Heart right ventricle (tissue), 16 donors: ENCODE results near the gene SH3RF3. TPM values are rescaled to one million over a fixed set of nuclear protein-coding genes. Genes with fewer than 3 reads are reported as not detected.
A peak's percentile ranks its signal among the peaks of the same experiment; 100 is the strongest.

ENCODE experiments used
- ATAC-seq, 8 donors: fragments of 200-7000 bp; cut with Tn5 transposase; one replicate each; pipeline ENCODE4 v1.9.1; 2020; ENCODE audit warnings: mild to moderate bottlenecking in 8 of 8, moderate library complexity in 8 of 8, moderate number of reproducible peaks in 1 of 8
- DNase-seq, 2 donors: peaks; one replicate each; pipeline ENCODE4 v3.0.0-alpha.2; 2020
- H3K27ac ChIP-seq, 10 donors: fragments of 200-600 bp; sonication (generic) in 2 of 10; one replicate each; pipeline versions ENCODE4 v1.5.0 to v1.8.0; 2020 to 2022; ENCODE audit warnings: mild to moderate bottlenecking in 3 of 10
- H3K27me3 ChIP-seq, 7 donors: fragments of 200-600 bp; one replicate each; pipeline ENCODE4 v1.8.0; 2021 to 2022; ENCODE audit warnings: mild to moderate bottlenecking in 2 of 7
- H3K36me3 ChIP-seq, 9 donors: fragments of 200-600 bp; sonication (generic) in 1 of 9; one replicate each; pipeline versions ENCODE4 v1.5.0 to v1.8.0; 2020 to 2022; ENCODE audit warnings: mild to moderate bottlenecking in 2 of 9
- H3K4me1 ChIP-seq, 9 donors: fragments of 200-600 bp; sonication (generic) in 1 of 9; one replicate each; pipeline versions ENCODE4 v1.5.0 to v1.8.0; 2020 to 2022; ENCODE audit warnings: mild to moderate bottlenecking in 4 of 9
- H3K4me3 ChIP-seq, 10 donors: fragments of 200-600 bp; sonication (generic) in 2 of 10; one replicate each; pipeline versions ENCODE4 v1.5.0 to v1.8.0; 2020 to 2022; ENCODE audit warnings: mild to moderate bottlenecking in 7 of 10, moderate library complexity in 2 of 10
- H3K9me3 ChIP-seq, 11 donors: fragments of 200-600 bp in 10 of 11; sonication (generic) in 2 of 11; one replicate each; pipeline versions ENCODE4 v1.5.0 to v1.8.0; 2013 to 2022; ENCODE audit warnings: mild to moderate bottlenecking in 2 of 11, control low read depth in 1 of 11, moderate library complexity in 1 of 11
- WGBS, 2 donors: extraction: QIAGEN DNeasy Blood & Tissue Kit; methylation state at CpG; one replicate each; pipeline ENCODE4 v1.1.7; 2013; ENCODE audit warnings: inconsistent platforms in 1 of 2; 5-methylcytosine and 5-hydroxymethylcytosine counted together
- intact Hi-C, 10 donors: fragments of 100-400 bp; cut with DNase I; formaldehyde crosslinking; loops; one replicate each; pipeline versions ENCODE4 v1.11.1 to v1.14.2; 2022
- polyA plus RNA-seq, 2 donors: library from polyadenylated mRNA; stranded (reverse); fragments of 200-250 nt; gene quantifications; one replicate each; pipeline ENCODE4 v1.2.3, GENCODE V29; 2013
- total RNA-seq, 10 donors: library from RNA; stranded (reverse); fragmentation: NEBNext Ultra II Directional in 3 of 10; extraction: Animal tissue kit (Norgen Biotek cat#: 25700) in 3 of 10; gene quantifications; one replicate each; pipeline versions ENCODE4 v1.2.1 to v1.2.4, GENCODE V29; 2021 to 2023
- TF ChIP-seq, protein P1 (sequence below), 9 donors: fragments of 200-600 bp; sonication (generic) in 2 of 9; IDR thresholded peaks; one replicate each; pipeline versions ENCODE4 v1.5.0 to v1.8.0; 2021 to 2022; ENCODE audit warnings: antibody characterized with exemption in 9 of 9, mild to moderate bottlenecking in 5 of 9, moderate library complexity in 1 of 9
- donor health status: Arrhythmogenic right ventricular cardiomyopathy.
- donor health status: ischemic (EF 13 %, LVEDD 7.1; RV severe dilation, severe dysfunction).
- donor health status: healthy with polysubstance abuse.
- donor health status: DM: no; HTN: yes; CAD: no.
- donor health status: DM: no; HTN: no; CAD: no.
- donor health status: ischemic (EF 25% LVEDD 6.9; RV normal size, moderate dysfunction).
- donor health status: ischemic (EF 25% LVEDD 5.7; RV mildly dilated, moderate dysfunction).
- donor health status: healthy.
- donor health status: DM: yes; HTN: yes; CAD: no.
- donor health status: Ischemic cardiomyopathy.
- donor health status: ischemic (EF 35%, LVEDD 5.7; RV mildly dilated, moderate dysfunction).
- donor health status: nonischemic (EF 11% LVEDD 7.7; RV severe dilation, severe dysfunction).
- donor health status: DM: yes; HTN: yes; CAD: no.
- donor health status: PGD.
- donor health status: ischemic (EF 29% LVEDD 5.4; RV normal size, mild dysfunction).
- donor health status: nonischemic (EF 23%, LVEDD 6.1; RV moderate dilation, normal function).

The SH3RF3 gene
- total and polyA plus RNA-seq, 12 donors = 5.0 to 11.5 (median 8.6) TPM

DNA sequence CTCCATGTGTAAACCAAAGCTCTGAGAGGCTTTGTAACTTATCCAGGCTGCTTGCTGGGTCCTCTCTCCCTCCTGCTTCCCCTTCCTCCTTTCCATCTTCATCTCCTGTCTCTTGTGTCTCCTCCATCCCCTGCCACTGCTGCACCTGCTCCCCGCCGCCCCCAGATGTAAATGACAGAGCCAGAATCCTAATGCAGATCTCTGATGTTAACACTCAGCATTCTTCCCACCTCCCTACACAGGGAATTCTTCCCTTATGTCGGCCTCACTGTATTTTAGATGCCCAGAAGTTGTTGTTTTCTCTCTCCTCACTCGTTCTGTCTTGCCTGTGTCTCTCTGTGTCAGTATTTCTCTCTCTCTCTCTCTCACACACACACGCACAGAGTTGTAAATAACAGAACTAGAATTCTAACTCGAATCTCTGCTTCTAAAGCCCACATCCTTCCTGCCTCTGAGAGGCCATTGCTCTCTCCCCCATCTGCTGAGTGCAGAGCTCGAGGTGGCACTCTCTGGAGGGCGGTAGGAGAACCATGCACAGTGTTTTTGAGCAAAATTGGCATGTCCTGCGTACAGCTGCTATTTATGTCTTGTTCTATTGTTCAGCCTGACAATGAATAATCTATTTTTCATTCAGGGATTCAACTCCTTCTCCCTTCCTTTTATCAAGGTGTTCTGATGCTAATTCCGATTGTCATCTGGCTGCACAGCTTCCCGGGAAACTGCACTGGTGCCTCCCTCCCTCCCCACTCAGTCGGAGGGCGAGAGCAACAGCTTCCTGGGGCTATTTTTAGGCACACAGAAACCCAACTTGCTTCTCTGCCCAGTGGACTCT, 219.9 kb downstream of the SH3RF3 start:
- intact Hi-C loops = loop anchor here in 3 of 10 donors (5.0 kb wide), 2 partner anchors 33 to 158 kb away; no protein-coding TSS in a partner anchor
- TF ChIP-seq, protein P1, sequence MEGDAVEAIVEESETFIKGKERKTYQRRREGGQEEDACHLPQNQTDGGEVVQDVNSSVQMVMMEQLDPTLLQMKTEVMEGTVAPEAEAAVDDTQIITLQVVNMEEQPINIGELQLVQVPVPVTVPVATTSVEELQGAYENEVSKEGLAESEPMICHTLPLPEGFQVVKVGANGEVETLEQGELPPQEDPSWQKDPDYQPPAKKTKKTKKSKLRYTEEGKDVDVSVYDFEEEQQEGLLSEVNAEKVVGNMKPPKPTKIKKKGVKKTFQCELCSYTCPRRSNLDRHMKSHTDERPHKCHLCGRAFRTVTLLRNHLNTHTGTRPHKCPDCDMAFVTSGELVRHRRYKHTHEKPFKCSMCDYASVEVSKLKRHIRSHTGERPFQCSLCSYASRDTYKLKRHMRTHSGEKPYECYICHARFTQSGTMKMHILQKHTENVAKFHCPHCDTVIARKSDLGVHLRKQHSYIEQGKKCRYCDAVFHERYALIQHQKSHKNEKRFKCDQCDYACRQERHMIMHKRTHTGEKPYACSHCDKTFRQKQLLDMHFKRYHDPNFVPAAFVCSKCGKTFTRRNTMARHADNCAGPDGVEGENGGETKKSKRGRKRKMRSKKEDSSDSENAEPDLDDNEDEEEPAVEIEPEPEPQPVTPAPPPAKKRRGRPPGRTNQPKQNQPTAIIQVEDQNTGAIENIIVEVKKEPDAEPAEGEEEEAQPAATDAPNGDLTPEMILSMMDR (IDR thresholded peaks at IDR 0.05) = no peak
- no peaks in the 10 kb centered on the region for H3K36me3 ChIP-seq
- no peaks in the 10 kb centered on the region for H3K9me3 ChIP-seq
- ATAC-seq (peak; percentile 16 to 77 (median 49)), DNase-seq (no peak)
- no peak overlapping the region for H3K4me3 ChIP-seq
- H3K27ac ChIP-seq = peak overlapping the region in 7 of 10 donors; percentile 5 to 61 (median 40)
- peaks cover 17 to 44% (median 37%) of the 10 kb centered on the region in 9 donors for H3K4me1 ChIP-seq
- WGBS, 2 donors = 43 to 45% methylated on average over 13 of the region's 13 CpGs
- no peaks in the 10 kb centered on the region for H3K27me3 ChIP-seq

DNA sequence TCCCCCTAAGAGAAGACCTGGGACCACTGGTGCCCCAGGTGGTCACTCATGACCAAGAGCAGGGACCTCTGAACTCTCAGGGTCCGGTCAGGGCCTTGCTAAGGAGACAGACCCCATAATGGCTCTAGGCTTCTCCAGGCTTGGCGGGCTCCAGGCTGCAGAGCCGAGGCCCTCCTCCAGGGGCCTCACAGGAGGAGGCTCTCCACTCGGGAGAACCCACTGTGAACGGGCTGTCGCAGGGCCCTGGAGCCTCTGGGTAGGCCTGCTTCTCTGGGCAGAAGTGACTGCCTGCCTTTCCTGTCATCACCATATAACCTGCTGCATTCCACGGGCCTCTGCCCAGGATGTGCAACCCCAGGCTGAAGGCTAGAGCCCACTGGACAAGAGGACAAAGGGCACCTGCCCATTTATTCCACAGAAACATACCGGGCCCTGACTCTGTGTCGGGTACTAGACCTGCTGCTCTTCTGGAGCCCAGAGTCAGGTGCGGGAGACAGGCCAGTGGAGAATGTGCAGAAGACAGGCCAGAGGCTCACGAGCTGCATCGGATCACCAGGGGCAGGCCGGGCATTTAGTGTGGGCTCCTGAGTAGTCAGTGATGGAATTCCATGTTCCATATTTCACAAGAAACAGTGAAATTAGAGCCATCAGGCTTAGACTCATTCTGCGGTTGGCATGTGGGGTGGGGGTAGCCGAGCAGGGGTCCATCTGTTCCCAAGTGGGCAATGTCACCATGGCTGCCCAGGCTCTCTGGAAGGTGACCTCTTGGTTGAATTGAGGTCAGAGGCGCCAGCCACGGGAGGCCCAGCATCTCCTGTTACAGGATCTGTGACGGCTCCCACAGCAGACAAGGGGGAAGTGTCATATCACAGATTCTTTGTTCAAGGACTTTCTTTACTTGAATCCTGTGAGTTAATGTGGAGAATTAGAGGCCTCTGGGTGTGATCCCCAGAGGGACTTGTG, 220.8 kb downstream of the SH3RF3 start:
- intact Hi-C loops = loop anchor here in 3 of 10 donors (5.0 kb wide), 2 partner anchors 33 to 158 kb away; no protein-coding TSS in a partner anchor
- whole genome bisulfite sequencing, 2 donors = 80 to 83% methylated on average over 18 of the region's 18 CpGs
- Histone ChIP-seq H3K9me3 (no peaks in the 10 kb centered on the region), H3K27ac (peak overlapping the region in 8 of 10 donors; percentile 8 to 61 (median 35)), H3K4me1 (peaks cover 17 to 44% (median 37%) of the 10 kb centered on the region in 9 donors), H3K27me3 (no peaks in the 10 kb centered on the region), H3K4me3 (no peak overlapping the region), H3K36me3 (no peaks in the 10 kb centered on the region)
- ATAC-seq = peak in 7 of 8 donors; percentile 13 to 54 (median 43)
- no peak for DNase-seq
- TF ChIP-seq, protein P1 (IDR thresholded peaks at IDR 0.05) = peak in 1 of 9 donors; percentile 15

DNA sequence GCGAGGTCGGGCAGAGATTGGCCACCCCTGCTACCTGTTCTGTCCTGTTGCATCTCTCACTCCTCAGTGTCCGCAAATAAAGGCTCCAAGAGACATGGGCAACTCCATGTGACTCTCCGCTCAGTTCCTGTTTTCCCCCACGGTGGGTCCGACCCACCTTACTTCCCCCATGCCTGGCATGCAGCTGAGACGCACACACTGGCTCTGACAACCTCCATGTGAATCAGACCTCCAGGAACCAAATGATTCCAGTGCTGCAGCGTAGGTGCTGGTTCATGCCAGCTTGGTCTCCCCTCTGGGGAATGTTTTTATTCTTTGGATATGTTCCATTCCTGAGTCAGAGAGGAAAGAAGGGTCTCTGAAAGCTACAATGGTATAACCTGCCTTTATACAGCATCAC, 221.5 kb downstream of the SH3RF3 start:
- no peak for DNase-seq
- ATAC-seq = no peak
- 91 to 96% methylated on average over 8 of the region's 8 CpGs for WGBS, 2 donors
- TF ChIP-seq, protein P1 (IDR thresholded peaks at IDR 0.05) = no peak
- Histone ChIP-seq H3K4me1 (peaks cover 17 to 44% (median 37%) of the 10 kb centered on the region in 9 donors), H3K36me3 (no peaks in the 10 kb centered on the region), H3K4me3 (no peak overlapping the region), H3K27me3 (no peaks in the 10 kb centered on the region), H3K9me3 (no peaks in the 10 kb centered on the region), H3K27ac (peak overlapping the region in 5 of 10 donors; percentile 15 to 32 (median 30))
- intact Hi-C loops = no loop called here
